Gastroesophageal sphincter (tissue), 4 donors: ENCODE results near the gene SLC44A1. TPM values are rescaled to one million over a fixed set of nuclear protein-coding genes. Genes with fewer than 3 reads are reported as not detected.
A peak's percentile ranks its signal among the peaks of the same experiment; 100 is the strongest.

Experiments
- ATAC-seq: fragments of 150-250 bp; one replicate; pipeline ENCODE4 v1.9.1; 2016; ENCODE audit warnings: mild to moderate bottlenecking, moderate library complexity
- H3K27ac ChIP-seq, 4 donors: fragments of 200-600 bp; sonication (generic) in 3 of 4; 1 replicate in 3 of 4; 2 replicates in 1 of 4; pipeline ENCODE4 v1.5.1; 2016 to 2019
- H3K27me3 ChIP-seq: fragments of 200-600 bp; sonication (generic); one replicate; pipeline ENCODE4 v1.5.1; 2019
- H3K36me3 ChIP-seq, 2 donors: fragments of 200-600 bp; sonication (generic); one replicate each; pipeline ENCODE4 v1.5.1; 2019; ENCODE audit warnings: control low read depth in 1 of 2
- H3K4me1 ChIP-seq, 3 donors: fragments of 200-600 bp; sonication (generic); 1 replicate in 2 of 3; 2 replicates in 1 of 3; pipeline ENCODE4 v1.5.1; 2016 to 2019; ENCODE audit warnings: control low read depth in 2 of 3
- H3K4me3 ChIP-seq, 2 donors: fragments of 200-600 bp; sonication (generic); one replicate each; pipeline ENCODE4 v1.5.1; 2019; ENCODE audit warnings: mild to moderate bottlenecking in 1 of 2, moderate library complexity in 1 of 2
- H3K9me3 ChIP-seq, 3 donors: fragments of 200-600 bp; sonication (generic); one replicate each; pipeline ENCODE4 v1.5.1; 2017 to 2019; ENCODE audit warnings: control low read depth in 2 of 3
- CTCF ChIP-seq, 4 experiments: fragments of 200-600 bp in 2 of 4; fragments of 450-650 bp in 2 of 4; sonication (generic) in 1 of 4; IDR thresholded peaks; one replicate each; pipeline ENCODE4 v1.5.1; 2017 to 2019; ENCODE audit warnings: antibody characterized with exemption in 4 of 4, mild to moderate bottlenecking in 2 of 4, moderate library complexity in 2 of 4
- EP300 ChIP-seq: sonication (generic); formaldehyde crosslinking; IDR thresholded peaks from one replicate; pipeline ENCODE4 v1.6.1; 2017; ENCODE audit warnings: antibody characterized with exemption, mild to moderate bottlenecking
- POLR2A ChIP-seq, 2 donors: fragments of 450-650 bp; IDR thresholded peaks; one replicate each; pipeline ENCODE4 v1.6.1; 2017; ENCODE audit warnings: antibody characterized with exemption in 2 of 2, mild to moderate bottlenecking in 2 of 2, moderate library complexity in 1 of 2
- POLR2AphosphoS5 ChIP-seq: sonication (generic); formaldehyde crosslinking; IDR thresholded peaks from one replicate; pipeline ENCODE4 v1.6.1; 2017; ENCODE audit warnings: antibody characterized with exemption
- WGBS, 2 donors: methylation state at CpG; one replicate each; pipeline ENCODE4 v1.1.5; 2018; ENCODE audit warnings: low coverage in 1 of 2; 5-methylcytosine and 5-hydroxymethylcytosine counted together
- total RNA-seq, 4 donors: library from RNA; depleted of rRNA; stranded (reverse); fragments of >200 nt; gene quantifications; one replicate each; pipeline ENCODE4 v1.1.0, GENCODE V29; 2016

Gene SLC44A1
- total RNA-seq, 4 donors from 2014 or later, result 27.9 to 49.1 (median 30.6) TPM

- H3K4me3 ChIP-seq, result no peak overlapping the region
- H3K27ac ChIP-seq, result no peak overlapping the region
- H3K27me3 ChIP-seq, result no peaks in the 10 kb centered on the region
- no peaks in the 10 kb centered on the region for H3K9me3 ChIP-seq
- TF ChIP-seq CTCF (IDR thresholded peaks at IDR 0.05) (no peak), POLR2AphosphoS5 (no peak), EP300 (no peak), POLR2A (IDR thresholded peaks at IDR 0.05) (no peak)
- peaks cover 0 to 12% (median 0%) of the 10 kb centered on the region in 3 donors for H3K4me1 ChIP-seq
- ATAC-seq, result no peak
- peaks cover 5 to 22% of the 10 kb centered on the region in 2 donors for H3K36me3 ChIP-seq
These were observed 95.4 kb downstream of the SLC44A1 start for GRCh38 chr9:105339849-105340248.

GRCh38 chr9:105341434-105342146 is 97.1 kb downstream of the SLC44A1 start:
- no peak overlapping the region for H3K4me3 ChIP-seq
- H3K9me3 ChIP-seq, result no peaks in the 10 kb centered on the region
- H3K27ac ChIP-seq, result peak overlapping the region in 1 of 4 donors; percentile 32
- ATAC-seq, result no peak
- TF ChIP-seq EP300 (no peak), POLR2A (IDR thresholded peaks at IDR 0.05) (no peak), POLR2AphosphoS5 (no peak), CTCF (IDR thresholded peaks at IDR 0.05) (no peak)
- H3K27me3 ChIP-seq, result no peaks in the 10 kb centered on the region
- H3K4me1 ChIP-seq, result peaks cover 0 to 18% (median 0%) of the 10 kb centered on the region in 3 donors
- WGBS, 2 donors, result 56 to 64% methylated on average over 2 of the region's 2 CpGs
- peaks cover under 1 to 14% of the 10 kb centered on the region in 2 donors for H3K36me3 ChIP-seq

GRCh38 chr9:105342147-105342505 is 97.7 kb downstream of the SLC44A1 start:
- Histone ChIP-seq H3K9me3 (no peaks in the 10 kb centered on the region), H3K4me3 (no peak overlapping the region), H3K4me1 (peaks cover 0 to 18% (median 0%) of the 10 kb centered on the region in 3 donors), H3K27me3 (no peaks in the 10 kb centered on the region), H3K27ac (peak overlapping the region in 1 of 4 donors; percentile 32), H3K36me3 (peaks cover 0 to 8% of the 10 kb centered on the region in 2 donors)
- WGBS, 2 donors, result 73 to 90% methylated on average over 1 to 3 of the region's 3 CpGs
- ATAC-seq, result no peak
- no peak for TF ChIP-seq POLR2A (IDR thresholded peaks at IDR 0.05)
- TF ChIP-seq CTCF (IDR thresholded peaks at IDR 0.05), result no peak
- no peak for TF ChIP-seq EP300
- no peak for TF ChIP-seq POLR2AphosphoS5

GRCh38 chr9:105344283-105344682 is 99.8 kb downstream of the SLC44A1 start:
- no peak for TF ChIP-seq POLR2A (IDR thresholded peaks at IDR 0.05)
- no peak for TF ChIP-seq POLR2AphosphoS5
- TF ChIP-seq CTCF (IDR thresholded peaks at IDR 0.05), result no peak

GRCh38 chr9:105345626-105346025 is 101.2 kb downstream of the SLC44A1 start:
- 57 to 80% methylated on average over 1 of the region's 1 CpG for WGBS, 2 donors
- Histone ChIP-seq H3K4me3 (no peak overlapping the region), H3K4me1 (peaks cover 0 to 18% (median 0%) of the 10 kb centered on the region in 3 donors), H3K9me3 (no peaks in the 10 kb centered on the region), H3K36me3 (peaks cover 0 to 9% of the 10 kb centered on the region in 2 donors), H3K27ac (no peak overlapping the region), H3K27me3 (no peaks in the 10 kb centered on the region)
- TF ChIP-seq POLR2AphosphoS5 (no peak), CTCF (IDR thresholded peaks at IDR 0.05) (no peak), EP300 (no peak), POLR2A (IDR thresholded peaks at IDR 0.05) (no peak)
- ATAC-seq, result no peak

More at GRCh38 chr9:105344283-105344682, 99.8 kb downstream of the SLC44A1 start:
- Histone ChIP-seq H3K4me1 (peaks cover 0 to 18% (median 0%) of the 10 kb centered on the region in 3 donors), H3K9me3 (no peaks in the 10 kb centered on the region), H3K36me3 (no peaks in the 10 kb centered on the region), H3K4me3 (no peak overlapping the region), H3K27ac (no peak overlapping the region), H3K27me3 (no peaks in the 10 kb centered on the region)
- ATAC-seq, result no peak
- WGBS, 2 donors, result 100% methylated on average over 2 of the region's 2 CpGs
